Adrenal gland (tissue), 12 donors: Measurements from ENCODE around the gene TFB2M. TPM values are rescaled to one million over a fixed set of nuclear protein-coding genes. Genes with fewer than 3 reads are reported as not detected.
A peak's percentile ranks its signal among the peaks of the same experiment; 100 is the strongest.

ENCODE experiments used
- DNase-seq, 7 donors: peaks; one replicate each; pipeline ENCODE4 v3.0.0-alpha.2; 2019 to 2020
- H3K27ac ChIP-seq, 5 donors: fragments of 200-600 bp; sonication (generic) in 4 of 5; 1 replicate in 3 of 5; 2 replicates in 2 of 5; pipeline versions ENCODE4 v1.5.1 to v1.8.0; 2016 to 2020; ENCODE audit warnings: mild to moderate bottlenecking in 1 of 5
- H3K27me3 ChIP-seq: fragments of 200-600 bp; 2 replicates; pipeline ENCODE4 v1.8.0; 2021
- H3K36me3 ChIP-seq, 2 donors: fragments of 200-600 bp; replicated peaks in 1 of 2; 1 replicate in 1 of 2; 2 replicates in 1 of 2; pipeline versions ENCODE4 v1.5.1 to v1.8.0; 2018 to 2022
- H3K4me1 ChIP-seq, 2 donors: fragments of 200-600 bp; replicated peaks in 1 of 2; 1 replicate in 1 of 2; 2 replicates in 1 of 2; pipeline versions ENCODE4 v1.5.1 to v1.8.0; 2018 to 2021
- H3K4me3 ChIP-seq, 4 donors: fragments of 200-600 bp; sonication (generic) in 3 of 4; one replicate each; pipeline ENCODE4 v1.5.1; 2016 to 2018
- H3K9me3 ChIP-seq, 3 donors: fragments of 200-600 bp; sonication (generic) in 1 of 3; replicated peaks in 1 of 3; 1 replicate in 2 of 3; 2 replicates in 1 of 3; pipeline versions ENCODE4 v1.5.1 to v1.8.0; 2016 to 2021
- CTCF ChIP-seq, 6 experiments: fragments of 450-650 bp in 4 of 6; fragments of 200-600 bp in 2 of 6; sonication (generic) in 1 of 6; IDR thresholded peaks; 1 replicate in 5 of 6; 2 replicates in 1 of 6; pipeline versions ENCODE4 v1.5.1 to v1.8.0; 2016 to 2021; ENCODE audit warnings: antibody characterized with exemption in 6 of 6, mild to moderate bottlenecking in 2 of 6, moderate library complexity in 1 of 6
- POLR2A ChIP-seq, 2 donors: fragments of 450-650 bp; IDR thresholded peaks; one replicate each; pipeline ENCODE4 v1.6.1; 2017; ENCODE audit warnings: antibody characterized with exemption in 2 of 2, mild to moderate bottlenecking in 2 of 2, moderate library complexity in 1 of 2
- WGBS, 4 donors: extraction: QIAGEN DNeasy Blood & Tissue Kit in 2 of 4; methylation state at CpG; one replicate each; pipeline versions ENCODE4 v1.1.5 to v1.1.7; 2013 to 2017; 5-methylcytosine and 5-hydroxymethylcytosine counted together
- intact Hi-C, 2 donors: fragments of 100-400 bp; cut with DNase I; formaldehyde crosslinking; loops; one replicate each; pipeline versions ENCODE4 v1.14.1 to v1.15.0; 2022 to 2023
- polyA plus RNA-seq, 3 donors: library from polyadenylated mRNA; stranded (reverse); fragments of 200-250 nt in 2 of 3; fragments of 350-450 nt in 1 of 3; fragmentation: Illumina TruSeq in 1 of 3; extraction: RNeasy Lipid Tissue Mini Kit (QIAGEN cat#74804) in 1 of 3; gene quantifications; one replicate each; pipeline ENCODE4 v1.2.3, GENCODE V29; 2013 to 2014
- total RNA-seq, 9 donors: library from RNA; depleted of rRNA in 4 of 9; stranded (reverse); fragments of >200 nt in 4 of 9; fragments of 120-200 nt in 1 of 9; fragmentation: NEBNext Ultra II Directional in 1 of 9; extraction: Animal tissue kit (Norgen Biotek cat#: 25700) in 1 of 9; gene quantifications; one replicate each; pipeline versions ENCODE4 v1.1.0 to v1.2.4, GENCODE V29; 2013 to 2023
- donor health status: healthy with polysubstance abuse.
- donor health status: Bipolar disorder and iron deficiency.
- donor health status: DM: yes; HTN: yes; CAD: no.
- donor health status: DM: no; HTN: no; CAD: no.
- donor health status: DM: no; HTN: no; CAD: no.
- donor health status: DM: yes; HTN: yes; CAD: no.

Gene TFB2M
- total and polyA plus RNA-seq, 12 donors = 6.0 to 44.8 (median 26.5) TPM

- Histone ChIP-seq H3K27ac (peak overlapping the region in 3 of 5 donors; percentile 21 to 48 (median 36)), H3K36me3 (peaks cover 0 to 2% of the 10 kb centered on the region in 2 donors), H3K4me3 (no peak overlapping the region), H3K4me1 (peaks cover 15 to 28% of the 10 kb centered on the region in 2 donors), H3K9me3 (no peaks in the 10 kb centered on the region), H3K27me3 (no peaks in the 10 kb centered on the region)
- DNase-seq = peak in 6 of 7 donors; percentile 48 to 72 (median 57)
- TF ChIP-seq CTCF (IDR thresholded peaks at IDR 0.05) (no peak), POLR2A (IDR thresholded peaks at IDR 0.05) (no peak)
- intact Hi-C loops = no loop called here
- WGBS, 4 donors = 61 to 73% (median 66%) methylated on average over 4 of the region's 4 CpGs
Observed at GRCh38 chr1:246599315-246599714, 33.3 kb upstream of the TFB2M start.

GRCh38 chr1:246597971-246598370, 31.9 kb upstream of the TFB2M start:
- DNase-seq = no peak
- Histone ChIP-seq H3K4me1 (peaks cover 15 to 28% of the 10 kb centered on the region in 2 donors), H3K36me3 (peaks cover 0 to 4% of the 10 kb centered on the region in 2 donors), H3K27me3 (no peaks in the 10 kb centered on the region), H3K27ac (no peak overlapping the region), H3K4me3 (no peak overlapping the region), H3K9me3 (no peaks in the 10 kb centered on the region)
- 95 to 100% (median 97%) methylated on average over 7 of the region's 7 CpGs for WGBS, 4 donors
- intact Hi-C loops = no loop called here
- no peak for TF ChIP-seq POLR2A (IDR thresholded peaks at IDR 0.05)
- no peak for TF ChIP-seq CTCF (IDR thresholded peaks at IDR 0.05)

GRCh38 chr1:246597340-246597739, 31.3 kb upstream of the TFB2M start:
- peak in 5 of 7 donors; percentile 52 to 56 (median 54) for DNase-seq

GRCh38 chr1:246595146-246595545, 29.1 kb upstream of the TFB2M start:
- peaks cover 0 to 12% of the 10 kb centered on the region in 2 donors for H3K36me3 ChIP-seq
- 89 to 93% (median 93%) methylated on average over 3 of the region's 3 CpGs for WGBS, 4 donors
- H3K27ac ChIP-seq = no peak overlapping the region
- DNase-seq = no peak
- no peaks in the 10 kb centered on the region for H3K9me3 ChIP-seq
- TF ChIP-seq CTCF (IDR thresholded peaks at IDR 0.05) (no peak), POLR2A (IDR thresholded peaks at IDR 0.05) (no peak)
- intact Hi-C loops = no loop called here
- H3K4me1 ChIP-seq = peaks cover 6 to 28% of the 10 kb centered on the region in 2 donors
- no peaks in the 10 kb centered on the region for H3K27me3 ChIP-seq
- no peak overlapping the region for H3K4me3 ChIP-seq

More at GRCh38 chr1:246597340-246597739, 31.3 kb upstream of the TFB2M start:
- Histone ChIP-seq H3K27me3 (no peaks in the 10 kb centered on the region), H3K4me1 (peaks cover 11 to 28% of the 10 kb centered on the region in 2 donors), H3K36me3 (peaks cover 0 to 5% of the 10 kb centered on the region in 2 donors), H3K27ac (no peak overlapping the region), H3K4me3 (no peak overlapping the region), H3K9me3 (no peaks in the 10 kb centered on the region)
- WGBS, 4 donors = 84 to 88% (median 85%) methylated on average over 5 of the region's 5 CpGs
- TF ChIP-seq POLR2A (IDR thresholded peaks at IDR 0.05) = no peak
- no peak for TF ChIP-seq CTCF (IDR thresholded peaks at IDR 0.05)
- intact Hi-C loops = no loop called here
